Nephron progenitor cell (in vitro differentiated cells): ENCODE results near the gene TNFRSF18.
"Not testable (repeated sequence)": the region's sequence is repeated elsewhere in the genome, so short reads cannot be mapped to it uniquely, and the experiment has no call there.

Experiments used
- DNase-seq: peaks from one replicate; pipeline ENCODE4 v3.0.0; 2021
- H3K27ac Mint-ChIP-seq: 2 replicates; pipeline ENCODE4 v1.8.0; 2021; ENCODE audit warnings: mild to moderate bottlenecking, moderate library complexity, mixed read lengths
- H3K27me3 Mint-ChIP-seq: 2 replicates; pipeline ENCODE4 v1.8.0; 2021; ENCODE audit warnings: mild to moderate bottlenecking, low read depth, mixed read lengths; ENCODE audit not compliant: poor library complexity
- H3K36me3 Mint-ChIP-seq: 2 replicates; pipeline ENCODE4 v1.8.0; 2021; ENCODE audit warnings: low read depth, mixed read lengths
- H3K4me1 Mint-ChIP-seq: 2 replicates; pipeline ENCODE4 v1.8.0; 2021; ENCODE audit warnings: mixed read lengths
- H3K4me3 Mint-ChIP-seq: 2 replicates; pipeline ENCODE4 v1.8.0; 2021; ENCODE audit warnings: mild to moderate bottlenecking, moderate library complexity, mixed read lengths
- H3K9me3 Mint-ChIP-seq: 2 replicates; pipeline ENCODE4 v1.8.0; 2021; ENCODE audit warnings: mild to moderate bottlenecking, moderate library complexity, mixed read lengths
- CTCF ChIP-seq: fragments of 200-600 bp; sonication (generic); IDR thresholded peaks from 2 replicates; pipeline ENCODE4 v1.5.0; 2021; ENCODE audit warnings: antibody characterized with exemption

Gene TNFRSF18

GRCh38 chr1:1179346-1179982 lies 26.9 kb downstream of the TNFRSF18 start:
- Mint-ChIP-seq H3K9me3 (no peaks in the 10 kb centered on the region), H3K27me3 (peaks cover 35% of the 10 kb centered on the region), H3K36me3 (no peaks in the 10 kb centered on the region), H3K4me1 (peaks cover 31% of the 10 kb centered on the region), H3K27ac (no peak overlapping the region), H3K4me3 (no peak overlapping the region)
- DNase-seq: peak; percentile 68
- TF ChIP-seq CTCF: no peak

GRCh38 chr1:1178794-1179331 lies 27.5 kb downstream of the TNFRSF18 start:
- DNase-seq: peak; percentile 1
- H3K9me3 Mint-ChIP-seq: no peaks in the 10 kb centered on the region
- peaks cover 34% of the 10 kb centered on the region for H3K4me1 Mint-ChIP-seq
- no peaks in the 10 kb centered on the region for H3K36me3 Mint-ChIP-seq
- TF ChIP-seq CTCF: no peak
- peaks cover 40% of the 10 kb centered on the region for H3K27me3 Mint-ChIP-seq
- H3K27ac Mint-ChIP-seq: no peak overlapping the region
- H3K4me3 Mint-ChIP-seq: no peak overlapping the region

GRCh38 chr1:1177452-1178206 lies 28.8 kb downstream of the TNFRSF18 start:
- Mint-ChIP-seq H3K4me1 (peaks cover 28% of the 10 kb centered on the region), H3K9me3 (no peaks in the 10 kb centered on the region), H3K27ac (no peak overlapping the region), H3K27me3 (peaks cover 43% of the 10 kb centered on the region), H3K36me3 (no peaks in the 10 kb centered on the region), H3K4me3 (no peak overlapping the region)
- DNase-seq: peak; percentile 2
- TF ChIP-seq CTCF: no peak

GRCh38 chr1:1176931-1177330 lies 29.5 kb downstream of the TNFRSF18 start:
- no peak overlapping the region for H3K27ac Mint-ChIP-seq
- no peak overlapping the region for H3K4me3 Mint-ChIP-seq
- peaks cover 45% of the 10 kb centered on the region for H3K27me3 Mint-ChIP-seq
- H3K9me3 Mint-ChIP-seq: no peaks in the 10 kb centered on the region
- H3K4me1 Mint-ChIP-seq: peaks cover 27% of the 10 kb centered on the region
- no peak for DNase-seq
- no peak for TF ChIP-seq CTCF
- H3K36me3 Mint-ChIP-seq: no peaks in the 10 kb centered on the region

- Mint-ChIP-seq H3K27me3 (peaks cover 45% of the 10 kb centered on the region), H3K4me1 (peaks cover 21% of the 10 kb centered on the region)
- H3K9me3 Mint-ChIP-seq, H3K27ac Mint-ChIP-seq, H3K4me3 Mint-ChIP-seq, H3K36me3 Mint-ChIP-seq: not testable (repeated sequence)
- DNase-seq: peak; percentile 4
These were observed 30.2 kb downstream of the TNFRSF18 start for GRCh38 chr1:1176063-1176761.
